Muscle of leg (tissue), 11 donors: ENCODE data around the gene MYL5. TPM values are rescaled to one million over a fixed set of nuclear protein-coding genes. Genes with fewer than 3 reads are reported as not detected.
"Not testable (repeated sequence)": the region's sequence is repeated elsewhere in the genome, so short reads cannot be mapped to it uniquely, and the experiment has no call there.

Source experiments
- DNase-seq: peaks from one replicate; pipeline ENCODE4 v3.0.0; 2013
- H3K27ac ChIP-seq: one replicate; pipeline ENCODE4 v1.5.1; 2013; ENCODE audit warnings: mild to moderate bottlenecking, low read length, control low read depth
- H3K27me3 ChIP-seq: one replicate; pipeline ENCODE4 v1.6.1; 2013; ENCODE audit warnings: low read length; ENCODE audit not compliant: control insufficient read depth, insufficient read depth
- H3K36me3 ChIP-seq: one replicate; pipeline ENCODE4 v1.6.1; 2013; ENCODE audit warnings: low read length; ENCODE audit not compliant: control insufficient read depth, insufficient read depth
- H3K4me1 ChIP-seq: one replicate; pipeline ENCODE4 v1.6.1; 2013; ENCODE audit warnings: low read length; ENCODE audit not compliant: control insufficient read depth, insufficient read depth
- H3K4me3 ChIP-seq: one replicate; pipeline ENCODE4 v1.5.1; 2013; ENCODE audit warnings: low read length, control low read depth
- H3K9me3 ChIP-seq: replicated peaks from 2 replicates; pipeline ENCODE4 v1.6.1; 2013; ENCODE audit warnings: low read depth, low read length; ENCODE audit not compliant: control insufficient read depth
- whole genome bisulfite sequencing: methylation state at CpG from one replicate; pipeline ENCODE4 v1.1.5; 2013; ENCODE audit warnings: missing lambda C conversion rate; ENCODE audit not compliant: insufficient coverage; 5-methylcytosine and 5-hydroxymethylcytosine counted together
- polyA plus RNA-seq, 8 donors: library from polyadenylated mRNA; unstranded; fragments of 120-200 nt; gene quantifications; one replicate each; pipeline versions ENCODE4 v1.2.1 to v1.2.3, GENCODE V29; 2013; ENCODE audit warnings: inconsistent platforms in 1 of 8, low replicate concordance in 1 of 8; ENCODE audit not compliant: insufficient read length in 8 of 8, insufficient read depth in 1 of 8
- total RNA-seq: library from RNA; stranded (reverse); fragments of 120-200 nt; gene quantifications from one replicate; pipeline ENCODE4 v1.2.4, GENCODE V29; 2013

MYL5 gene
- total and polyA plus RNA-seq, 9 donors: 500 to 1,456 (median 733) TPM

- H3K27me3 ChIP-seq, DNase-seq: not testable (repeated sequence)
- 93% methylated on average over 45 of the region's 46 CpGs for WGBS
These were observed 39.1 kb upstream of the MYL5 start for GRCh38 chr4:635066-635835.

GRCh38 chr4:635851-636627, 38.3 kb upstream of the MYL5 start:
- WGBS: 84% methylated on average over 21 of the region's 22 CpGs
- no peak overlapping the region for H3K27ac ChIP-seq
- DNase-seq: no peak
- H3K9me3 ChIP-seq: peaks cover 2% of the 10 kb centered on the region
- H3K4me3 ChIP-seq: no peak overlapping the region
- H3K4me1 ChIP-seq: peaks cover under 1% of the 10 kb centered on the region
- peaks cover 3% of the 10 kb centered on the region for H3K27me3 ChIP-seq
- no peaks in the 10 kb centered on the region for H3K36me3 ChIP-seq

More at GRCh38 chr4:635066-635835, 39.1 kb upstream of the MYL5 start:
- H3K27ac ChIP-seq, H3K36me3 ChIP-seq, H3K4me1 ChIP-seq, H3K9me3 ChIP-seq, H3K4me3 ChIP-seq: not testable (repeated sequence)

GRCh38 chr4:636628-637159, 37.6 kb upstream of the MYL5 start:
- Histone ChIP-seq H3K27me3 (peaks cover 3% of the 10 kb centered on the region), H3K36me3 (no peaks in the 10 kb centered on the region), H3K4me3 (no peak overlapping the region), H3K27ac (no peak overlapping the region), H3K4me1 (no peaks in the 10 kb centered on the region), H3K9me3 (peaks cover 2% of the 10 kb centered on the region)
- 50% methylated on average over 7 of the region's 13 CpGs for WGBS
- no peak for DNase-seq

GRCh38 chr4:637536-638280, 36.6 kb upstream of the MYL5 start:
- no peak overlapping the region for H3K27ac ChIP-seq
- peaks cover 3% of the 10 kb centered on the region for H3K27me3 ChIP-seq
- no peaks in the 10 kb centered on the region for H3K9me3 ChIP-seq
- no peaks in the 10 kb centered on the region for H3K4me1 ChIP-seq
- no peaks in the 10 kb centered on the region for H3K36me3 ChIP-seq
- DNase-seq: no peak
- WGBS: 47% methylated on average over 23 of the region's 32 CpGs
- H3K4me3 ChIP-seq: no peak overlapping the region

- no CpG with 5 or more reads among the region's 6 CpGs for WGBS
- not testable (repeated sequence) for H3K27me3 ChIP-seq, H3K27ac ChIP-seq, H3K36me3 ChIP-seq, H3K4me1 ChIP-seq, H3K4me3 ChIP-seq, H3K9me3 ChIP-seq, DNase-seq
These were observed 32.0 kb upstream of the MYL5 start for GRCh38 chr4:642366-642765.

- peaks cover 22% of the 10 kb centered on the region for H3K4me1 ChIP-seq
- no peaks in the 10 kb centered on the region for H3K36me3 ChIP-seq
- 53% methylated on average over 28 of the region's 32 CpGs for WGBS
- H3K9me3 ChIP-seq: no peaks in the 10 kb centered on the region
- DNase-seq: no peak
- peak overlapping the region; percentile 15 for H3K4me3 ChIP-seq
- H3K27ac ChIP-seq: no peak overlapping the region
- peaks cover 24% of the 10 kb centered on the region for H3K27me3 ChIP-seq
These were observed 27.9 kb upstream of the MYL5 start for GRCh38 chr4:646460-646859.

GRCh38 chr4:647481-647880, 26.9 kb upstream of the MYL5 start:
- peaks cover 31% of the 10 kb centered on the region for H3K27me3 ChIP-seq
- 95% methylated on average over 2 of the region's 13 CpGs for WGBS
- no peak for DNase-seq
- no peaks in the 10 kb centered on the region for H3K36me3 ChIP-seq
- H3K4me3 ChIP-seq: no peak overlapping the region
- peaks cover 26% of the 10 kb centered on the region for H3K4me1 ChIP-seq
- H3K9me3 ChIP-seq: no peaks in the 10 kb centered on the region
- no peak overlapping the region for H3K27ac ChIP-seq

- H3K9me3 ChIP-seq: no peaks in the 10 kb centered on the region
- peak overlapping the region; percentile 35 for H3K27ac ChIP-seq
- WGBS: 48% methylated on average over 25 of the region's 28 CpGs
- H3K27me3 ChIP-seq: peaks cover 33% of the 10 kb centered on the region
- peaks cover 26% of the 10 kb centered on the region for H3K4me1 ChIP-seq
- no peak overlapping the region for H3K4me3 ChIP-seq
- no peaks in the 10 kb centered on the region for H3K36me3 ChIP-seq
- DNase-seq: peak; percentile 53
These were observed 25.6 kb upstream of the MYL5 start for GRCh38 chr4:648579-649292.

GRCh38 chr4:649293-649625, 25.1 kb upstream of the MYL5 start:
- no peaks in the 10 kb centered on the region for H3K9me3 ChIP-seq
- H3K36me3 ChIP-seq: no peaks in the 10 kb centered on the region
- no peak overlapping the region for H3K27ac ChIP-seq
- H3K4me3 ChIP-seq: no peak overlapping the region
- 77% methylated on average over 7 of the region's 7 CpGs for WGBS
- DNase-seq: no peak
- peaks cover 33% of the 10 kb centered on the region for H3K27me3 ChIP-seq
- peaks cover 26% of the 10 kb centered on the region for H3K4me1 ChIP-seq
